Uterus (tissue), 4 donors: ENCODE data around the gene HTR3A. TPM values are rescaled to one million over a fixed set of nuclear protein-coding genes. Genes with fewer than 3 reads are reported as not detected.

ENCODE experiments used
- DNase-seq, 2 donors: peaks; one replicate each; pipeline ENCODE4 v3.0.0-alpha.2; 2019 to 2020
- H3K27ac ChIP-seq, 2 donors: fragments of 200-600 bp; sonication (generic); 1 replicate in 1 of 2; 2 replicates in 1 of 2; pipeline ENCODE4 v1.5.1; 2016 to 2018
- H3K27me3 ChIP-seq, 2 donors: fragments of 200-600 bp; sonication (generic); one replicate each; pipeline ENCODE4 v1.5.1; 2018 to 2019; ENCODE audit warnings: control low read depth in 1 of 2
- H3K36me3 ChIP-seq, 2 donors: fragments of 200-600 bp; sonication (generic); one replicate each; pipeline ENCODE4 v1.5.1; 2019; ENCODE audit warnings: control low read depth in 1 of 2
- H3K4me1 ChIP-seq, 2 donors: fragments of 200-600 bp; sonication (generic); one replicate each; pipeline ENCODE4 v1.5.1; 2018 to 2019; ENCODE audit warnings: control low read depth in 1 of 2
- H3K4me3 ChIP-seq, 2 donors: fragments of 200-600 bp; sonication (generic); 1 replicate in 1 of 2; 2 replicates in 1 of 2; pipeline ENCODE4 v1.5.1; 2018 to 2019; ENCODE audit warnings: mild to moderate bottlenecking in 1 of 2
- H3K9me3 ChIP-seq, 2 donors: fragments of 200-600 bp; sonication (generic); one replicate each; pipeline ENCODE4 v1.5.1; 2019; ENCODE audit warnings: control low read depth in 1 of 2
- CTCF ChIP-seq, 4 experiments: fragments of 200-600 bp in 2 of 4; fragments of 450-650 bp in 2 of 4; sonication (generic) in 2 of 4; IDR thresholded peaks; one replicate each; pipeline ENCODE4 v1.5.1; 2016 to 2019; ENCODE audit warnings: antibody characterized with exemption in 4 of 4, mild to moderate bottlenecking in 2 of 4, moderate library complexity in 1 of 4
- POLR2A ChIP-seq, 2 donors: fragments of 450-650 bp; IDR thresholded peaks; one replicate each; pipeline ENCODE4 v1.6.1; 2016; ENCODE audit warnings: antibody characterized with exemption in 2 of 2, mild to moderate bottlenecking in 1 of 2, moderate library complexity in 1 of 2
- intact Hi-C: fragments of 100-400 bp; cut with DNase I; formaldehyde crosslinking; loops from one replicate; pipeline ENCODE4 v1.15.1; 2023; ENCODE audit warnings: low total_unique reads
- total RNA-seq, 4 donors: library from RNA; depleted of rRNA in 3 of 4; stranded (reverse); fragments of >200 nt in 3 of 4; gene quantifications; one replicate each; pipeline versions ENCODE4 v1.1.0 to v1.2.4, GENCODE V29; 2014 to 2023
- donor health status: DM: yes; HTN: yes; CAD: no.

HTR3A gene
- total RNA-seq, 4 donors from 2014 or later, result 0.14 to 0.21 TPM; not detected in 2

GRCh38 chr11:114031246-114031966, 56.5 kb downstream of the HTR3A start:
- intact Hi-C loops, result no loop called here

GRCh38 chr11:114031967-114032320, 57.0 kb downstream of the HTR3A start:
- DNase-seq, result no peak
- Histone ChIP-seq H3K27me3 (no peaks in the 10 kb centered on the region), H3K36me3 (no peaks in the 10 kb centered on the region), H3K4me1 (no peaks in the 10 kb centered on the region), H3K27ac (no peak overlapping the region), H3K9me3 (no peaks in the 10 kb centered on the region), H3K4me3 (no peak overlapping the region)
- TF ChIP-seq CTCF (IDR thresholded peaks at IDR 0.05), result no peak
- TF ChIP-seq POLR2A (IDR thresholded peaks at IDR 0.05), result no peak
- intact Hi-C loops, result no loop called here

More at GRCh38 chr11:114031246-114031966, 56.5 kb downstream of the HTR3A start:
- Histone ChIP-seq H3K9me3 (no peaks in the 10 kb centered on the region), H3K4me1 (no peaks in the 10 kb centered on the region), H3K36me3 (no peaks in the 10 kb centered on the region), H3K4me3 (no peak overlapping the region), H3K27ac (no peak overlapping the region), H3K27me3 (no peaks in the 10 kb centered on the region)
- TF ChIP-seq POLR2A (IDR thresholded peaks at IDR 0.05) (no peak), CTCF (IDR thresholded peaks at IDR 0.05) (no peak)
- no peak for DNase-seq

GRCh38 chr11:114033066-114033465, 58.2 kb downstream of the HTR3A start:
- Histone ChIP-seq H3K27me3 (no peaks in the 10 kb centered on the region), H3K9me3 (no peaks in the 10 kb centered on the region), H3K4me1 (no peaks in the 10 kb centered on the region), H3K27ac (no peak overlapping the region), H3K36me3 (no peaks in the 10 kb centered on the region), H3K4me3 (no peak overlapping the region)
- no peak for TF ChIP-seq CTCF (IDR thresholded peaks at IDR 0.05)
- TF ChIP-seq POLR2A (IDR thresholded peaks at IDR 0.05), result no peak
- DNase-seq, result no peak
- intact Hi-C loops, result no loop called here

GRCh38 chr11:114033572-114033971, 58.7 kb downstream of the HTR3A start:
- H3K9me3 ChIP-seq, result no peaks in the 10 kb centered on the region
- TF ChIP-seq POLR2A (IDR thresholded peaks at IDR 0.05), result no peak
- TF ChIP-seq CTCF (IDR thresholded peaks at IDR 0.05), result no peak
- H3K4me3 ChIP-seq, result no peak overlapping the region
- H3K27ac ChIP-seq, result no peak overlapping the region
- intact Hi-C loops, result no loop called here
- H3K27me3 ChIP-seq, result no peaks in the 10 kb centered on the region
- H3K4me1 ChIP-seq, result no peaks in the 10 kb centered on the region
- no peak for DNase-seq
- H3K36me3 ChIP-seq, result no peaks in the 10 kb centered on the region

GRCh38 chr11:114034956-114035355, 60.0 kb downstream of the HTR3A start:
- no peak for DNase-seq
- no peaks in the 10 kb centered on the region for H3K9me3 ChIP-seq
- H3K4me3 ChIP-seq, result no peak overlapping the region
- H3K27me3 ChIP-seq, result no peaks in the 10 kb centered on the region
- no peaks in the 10 kb centered on the region for H3K36me3 ChIP-seq
- H3K4me1 ChIP-seq, result no peaks in the 10 kb centered on the region
- no peak overlapping the region for H3K27ac ChIP-seq
- TF ChIP-seq POLR2A (IDR thresholded peaks at IDR 0.05) (no peak), CTCF (IDR thresholded peaks at IDR 0.05) (no peak)
- intact Hi-C loops, result no loop called here
